Activated naive CD4-positive, alpha-beta T cell treated with anti-CD3 and anti-CD28 coated beads, Interleukin-2, amount 50 U/mL, for 16 hours (primary cell): ENCODE measurements around the gene IFNGR1.
A peak's percentile ranks its signal among the peaks of the same experiment; 100 is the strongest.
"Not testable (repeated sequence)": the region's sequence is repeated elsewhere in the genome, so short reads cannot be mapped to it uniquely, and the experiment has no call there.

Experiments used
- DNase-seq: peaks from one replicate; pipeline ENCODE4 v3.0.0-alpha.2; 2020

IFNGR1 gene

GRCh38 chr6:137235686-137236085 is 16.5 kb upstream of the IFNGR1 start:
- DNase-seq, result no peak

GRCh38 chr6:137233911-137234863 is 15.0 kb upstream of the IFNGR1 start:
- DNase-seq, result peak; percentile 17

- DNase-seq, result no peak
Observed at GRCh38 chr6:137231895-137232294, 12.7 kb upstream of the IFNGR1 start.

- DNase-seq, result no peak
Observed at GRCh38 chr6:137230956-137231555, 11.9 kb upstream of the IFNGR1 start.

- DNase-seq, result no peak
Observed at GRCh38 chr6:137230547-137230946, 11.4 kb upstream of the IFNGR1 start.

GRCh38 chr6:137229075-137229759 is 10.0 kb upstream of the IFNGR1 start:
- DNase-seq, result no peak

GRCh38 chr6:137227871-137228302 is 8.7 kb upstream of the IFNGR1 start:
- DNase-seq, result no peak

- no peak for DNase-seq
Observed at GRCh38 chr6:137226697-137227096, 7.5 kb upstream of the IFNGR1 start.

- DNase-seq, result no peak
Observed at GRCh38 chr6:137224799-137225198, 5.6 kb upstream of the IFNGR1 start.

- DNase-seq, result no peak
Observed at GRCh38 chr6:137223370-137224131, 4.4 kb upstream of the IFNGR1 start.

- no peak for DNase-seq
Observed at GRCh38 chr6:137222381-137222780, 3.2 kb upstream of the IFNGR1 start.

GRCh38 chr6:137219664-137220252 is 573 bp upstream of the IFNGR1 start:
- DNase-seq, result no peak

- DNase-seq, result peak; percentile 28
Observed at GRCh38 chr6:137218473-137218916, 690 bp downstream of the IFNGR1 start.

GRCh38 chr6:137217801-137218472 is 1.2 kb downstream of the IFNGR1 start:
- DNase-seq, result no peak

GRCh38 chr6:137216875-137217553 is 2.2 kb downstream of the IFNGR1 start:
- no peak for DNase-seq

- no peak for DNase-seq
Observed at GRCh38 chr6:137216106-137216505, 3.1 kb downstream of the IFNGR1 start.

- DNase-seq, result not testable (repeated sequence)
Observed at GRCh38 chr6:137215630-137216029, 3.6 kb downstream of the IFNGR1 start.

- no peak for DNase-seq
Observed at GRCh38 chr6:137214931-137215330, 4.3 kb downstream of the IFNGR1 start.

- DNase-seq, result no peak
Observed at GRCh38 chr6:137213813-137214212, 5.4 kb downstream of the IFNGR1 start.

GRCh38 chr6:137213331-137213740 is 5.8 kb downstream of the IFNGR1 start:
- DNase-seq, result no peak

GRCh38 chr6:137211910-137212309 is 7.3 kb downstream of the IFNGR1 start:
- no peak for DNase-seq
